ENCODE results near the gene HPSE2. TPM values are rescaled to one million over a fixed set of nuclear protein-coding genes. Genes with fewer than 3 reads are reported as not detected.

HPSE2 gene
- total RNA-seq, 1 experiment from 2014 or later = 0.05 TPM

- Histone ChIP-seq H3K36me3 (ENCODE audit: control insufficient read depth in 1 of 2, insufficient read depth in 2 of 2, low read length in 2 of 2) (no peaks in the 10 kb centered on the region), H3K9me2 (ENCODE audit: insufficient read depth) (no peaks in the 10 kb centered on the region), H3K9me3 (ENCODE audit: control insufficient read depth in 1 of 2, insufficient read depth in 1 of 2, low read depth in 1 of 2, low read length in 2 of 2) (no peaks in the 10 kb centered on the region), H3K79me2 (ENCODE audit: insufficient read depth, low read length) (no peaks in the 10 kb centered on the region), H3K4me1 (ENCODE audit: control insufficient read depth in 1 of 2, insufficient read depth in 2 of 2, low read length in 2 of 2) (no peaks in the 10 kb centered on the region), H2AFZ (ENCODE audit: low read depth, low read length, poor library complexity, severe bottlenecking) (no peak overlapping the region), H4K20me1 (ENCODE audit: insufficient read depth) (no peaks in the 10 kb centered on the region), H3K27me3 (ENCODE audit: insufficient read depth, low read length) (no peaks in the 10 kb centered on the region; the same call in 1 of the 2 replicates), H3K4me3 (replicated peaks in 1 of 2; ENCODE audit: low read depth in 1 of 2, low read length in 2 of 2) (no peak overlapping the region), H3K27ac (ENCODE audit: low read depth, low read length) (no peak overlapping the region), H3K4me2 (ENCODE audit: low read length) (no peak overlapping the region), H3K9ac (ENCODE audit: low read length) (no peak overlapping the region)
- POLR2A ChIA-PET = no interaction called here
- RAD21 ChIA-PET (ENCODE audit: low non-redundant PET in 1 of 2, low total read pairs in 2 of 2, uncharacterized antibody in 2 of 2, unreplicated experiment in 2 of 2) = no interaction called here
- CTCF ChIA-PET = no interaction called here
- TF ChIP-seq, protein P1, sequence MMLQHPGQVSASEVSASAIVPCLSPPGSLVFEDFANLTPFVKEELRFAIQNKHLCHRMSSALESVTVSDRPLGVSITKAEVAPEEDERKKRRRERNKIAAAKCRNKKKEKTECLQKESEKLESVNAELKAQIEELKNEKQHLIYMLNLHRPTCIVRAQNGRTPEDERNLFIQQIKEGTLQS (IDR thresholded peaks at IDR 0.05) = no peak
- TF ChIP-seq JUND (IDR thresholded peaks at IDR 0.05) (no peak), TCF7L2 (IDR thresholded peaks at IDR 0.05; ENCODE audit: borderline replicate concordance, extremely low read depth, insufficient read depth, insufficient read length) (no peak), EZH2 (IDR thresholded peaks at IDR 0.05) (no peak), EZH2phosphoT487 (IDR thresholded peaks at IDR 0.05; ENCODE audit: borderline replicate concordance) (no peak), SP1 (IDR thresholded peaks at IDR 0.05; ENCODE audit: low read depth) (no peak), POLR2A (IDR thresholded peaks at IDR 0.05; ENCODE audit: borderline replicate concordance, extremely low read depth, insufficient read depth, insufficient read length) (no peak)
- TF ChIP-seq, protein P2, sequence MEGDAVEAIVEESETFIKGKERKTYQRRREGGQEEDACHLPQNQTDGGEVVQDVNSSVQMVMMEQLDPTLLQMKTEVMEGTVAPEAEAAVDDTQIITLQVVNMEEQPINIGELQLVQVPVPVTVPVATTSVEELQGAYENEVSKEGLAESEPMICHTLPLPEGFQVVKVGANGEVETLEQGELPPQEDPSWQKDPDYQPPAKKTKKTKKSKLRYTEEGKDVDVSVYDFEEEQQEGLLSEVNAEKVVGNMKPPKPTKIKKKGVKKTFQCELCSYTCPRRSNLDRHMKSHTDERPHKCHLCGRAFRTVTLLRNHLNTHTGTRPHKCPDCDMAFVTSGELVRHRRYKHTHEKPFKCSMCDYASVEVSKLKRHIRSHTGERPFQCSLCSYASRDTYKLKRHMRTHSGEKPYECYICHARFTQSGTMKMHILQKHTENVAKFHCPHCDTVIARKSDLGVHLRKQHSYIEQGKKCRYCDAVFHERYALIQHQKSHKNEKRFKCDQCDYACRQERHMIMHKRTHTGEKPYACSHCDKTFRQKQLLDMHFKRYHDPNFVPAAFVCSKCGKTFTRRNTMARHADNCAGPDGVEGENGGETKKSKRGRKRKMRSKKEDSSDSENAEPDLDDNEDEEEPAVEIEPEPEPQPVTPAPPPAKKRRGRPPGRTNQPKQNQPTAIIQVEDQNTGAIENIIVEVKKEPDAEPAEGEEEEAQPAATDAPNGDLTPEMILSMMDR (IDR thresholded peaks at IDR 0.05 in 2 of 3, conservative IDR thresholded peaks at IDR 0.05 in 1 of 3; ENCODE audit: borderline replicate concordance in 1 of 3, insufficient read depth in 1 of 3, low read depth in 2 of 3, low read length in 2 of 3) = no peak
- TF ChIP-seq, protein P3, sequence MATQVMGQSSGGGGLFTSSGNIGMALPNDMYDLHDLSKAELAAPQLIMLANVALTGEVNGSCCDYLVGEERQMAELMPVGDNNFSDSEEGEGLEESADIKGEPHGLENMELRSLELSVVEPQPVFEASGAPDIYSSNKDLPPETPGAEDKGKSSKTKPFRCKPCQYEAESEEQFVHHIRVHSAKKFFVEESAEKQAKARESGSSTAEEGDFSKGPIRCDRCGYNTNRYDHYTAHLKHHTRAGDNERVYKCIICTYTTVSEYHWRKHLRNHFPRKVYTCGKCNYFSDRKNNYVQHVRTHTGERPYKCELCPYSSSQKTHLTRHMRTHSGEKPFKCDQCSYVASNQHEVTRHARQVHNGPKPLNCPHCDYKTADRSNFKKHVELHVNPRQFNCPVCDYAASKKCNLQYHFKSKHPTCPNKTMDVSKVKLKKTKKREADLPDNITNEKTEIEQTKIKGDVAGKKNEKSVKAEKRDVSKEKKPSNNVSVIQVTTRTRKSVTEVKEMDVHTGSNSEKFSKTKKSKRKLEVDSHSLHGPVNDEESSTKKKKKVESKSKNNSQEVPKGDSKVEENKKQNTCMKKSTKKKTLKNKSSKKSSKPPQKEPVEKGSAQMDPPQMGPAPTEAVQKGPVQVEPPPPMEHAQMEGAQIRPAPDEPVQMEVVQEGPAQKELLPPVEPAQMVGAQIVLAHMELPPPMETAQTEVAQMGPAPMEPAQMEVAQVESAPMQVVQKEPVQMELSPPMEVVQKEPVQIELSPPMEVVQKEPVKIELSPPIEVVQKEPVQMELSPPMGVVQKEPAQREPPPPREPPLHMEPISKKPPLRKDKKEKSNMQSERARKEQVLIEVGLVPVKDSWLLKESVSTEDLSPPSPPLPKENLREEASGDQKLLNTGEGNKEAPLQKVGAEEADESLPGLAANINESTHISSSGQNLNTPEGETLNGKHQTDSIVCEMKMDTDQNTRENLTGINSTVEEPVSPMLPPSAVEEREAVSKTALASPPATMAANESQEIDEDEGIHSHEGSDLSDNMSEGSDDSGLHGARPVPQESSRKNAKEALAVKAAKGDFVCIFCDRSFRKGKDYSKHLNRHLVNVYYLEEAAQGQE (IDR thresholded peaks at IDR 0.05; ENCODE audit: low read depth) = no peak
- intact Hi-C loops (cut with micrococcal nuclease) = no loop called here
- DNase-seq (ENCODE audit: low read depth, low spot score) (no peak), ATAC-seq (no peak)
- no TSS peak for BruUV-seq (replicated peaks)
These were observed 227.6 kb downstream of the HPSE2 start for GRCh38 chr10:99008054-99008453.

All from HCT116 (cell line).